HepG2 (cell line): Measurements from ENCODE around the gene TANGO6. TPM values are rescaled to one million over a fixed set of nuclear protein-coding genes. Genes with fewer than 3 reads are reported as not detected.
A peak's percentile ranks its signal among the peaks of the same experiment; 100 is the strongest.

Experiments
- AFF4 ChIP-seq: sonication (generic); formaldehyde crosslinking; IDR thresholded peaks from 2 replicates; pipeline ENCODE4 v1.4.0; 2020; ENCODE audit warnings: missing genetic modification reagents
- ARNT ChIP-seq: fragments of 450-650 bp; IDR thresholded peaks from 2 replicates; pipeline ENCODE4 v1.6.1; 2017
- ETV5 ChIP-seq: IDR thresholded peaks from 2 replicates; pipeline ENCODE4 v1.6.1; 2018; ENCODE audit warnings: missing biosample characterization, missing genetic modification reagents, inconsistent platforms, borderline replicate concordance
- EZH2 ChIP-seq: conservative IDR thresholded peaks from 2 replicates; pipeline ENCODE4 v1.6.1; 2012; ENCODE audit warnings: mild to moderate bottlenecking, low read depth, low read length, moderate library complexity
- FOXJ3 ChIP-seq: sonication (generic); formaldehyde crosslinking; IDR thresholded peaks from 2 replicates; pipeline ENCODE4 v1.4.0; 2020; ENCODE audit warnings: missing genetic modification reagents, mild to moderate bottlenecking, borderline replicate concordance
- JUND ChIP-seq: sonication (generic); formaldehyde crosslinking; IDR thresholded peaks from 2 replicates; pipeline ENCODE4 v1.8.0; 2022; ENCODE audit warnings: mild to moderate bottlenecking, missing genetic modification reagents
- RARG ChIP-seq: sonication (generic); formaldehyde crosslinking; IDR thresholded peaks from 2 replicates; pipeline ENCODE4 v1.4.0; 2020; ENCODE audit warnings: low read depth, mild to moderate bottlenecking, missing genetic modification reagents
- RCOR2 ChIP-seq: IDR thresholded peaks from 2 replicates; pipeline ENCODE4 v1.6.1; 2016; ENCODE audit warnings: missing biosample characterization, missing genetic modification reagents
- SALL2 ChIP-seq: sonication (generic); formaldehyde crosslinking; IDR thresholded peaks from 2 replicates; pipeline ENCODE4 v1.8.1; 2023; ENCODE audit warnings: mild to moderate bottlenecking, missing genetic modification reagents, inconsistent platforms
- SP5 ChIP-seq: IDR thresholded peaks from 2 replicates; pipeline ENCODE4 v1.6.1; 2016; ENCODE audit warnings: low read depth, borderline replicate concordance
- SRSF9 ChIP-seq: fragments of 200-400 bp; formaldehyde crosslinking; IDR thresholded peaks from 2 replicates; pipeline ENCODE4 v1.6.1; 2018; ENCODE audit warnings: borderline replicate concordance, mild to moderate bottlenecking, low read depth, low read length; ENCODE audit not compliant: insufficient read depth, poor library complexity, severe bottlenecking
- STAG1 ChIP-seq: sonication (generic); formaldehyde crosslinking; IDR thresholded peaks from 2 replicates; pipeline ENCODE4 v1.4.0; 2020; ENCODE audit warnings: missing genetic modification reagents
- THAP9 ChIP-seq: sonication (generic); formaldehyde crosslinking; IDR thresholded peaks from 2 replicates; pipeline ENCODE4; 2020; ENCODE audit warnings: missing genetic modification reagents, mild to moderate bottlenecking, borderline replicate concordance
- TRIM24 ChIP-seq: sonication (generic); formaldehyde crosslinking; IDR thresholded peaks from 2 replicates; pipeline ENCODE4 v1.8.0; 2022; ENCODE audit warnings: mild to moderate bottlenecking, missing genetic modification reagents
- U2AF1 ChIP-seq: fragments of 200-400 bp; formaldehyde crosslinking; optimal IDR thresholded peaks from 2 replicates; pipeline ENCODE3; 2017; ENCODE audit warnings: mild to moderate bottlenecking, low read depth, low read length
- ZBTB43 ChIP-seq: sonication (generic); formaldehyde crosslinking; conservative IDR thresholded peaks from 2 replicates; pipeline ENCODE4 v1.4.0; 2020; ENCODE audit warnings: missing genetic modification reagents
- ZNF230 ChIP-seq: sonication (generic); formaldehyde crosslinking; IDR thresholded peaks from 2 replicates; pipeline ENCODE4 v1.4.0; 2020; ENCODE audit warnings: mild to moderate bottlenecking, missing genetic modification reagents
- ZNF326 ChIP-seq: sonication (generic); formaldehyde crosslinking; IDR thresholded peaks from 2 replicates; pipeline ENCODE4 v1.4.0; 2020; ENCODE audit warnings: missing genetic modification reagents, borderline replicate concordance
- ZNF432 ChIP-seq: sonication (generic); formaldehyde crosslinking; IDR thresholded peaks from 2 replicates; pipeline ENCODE4 v1.5.0; 2020; ENCODE audit warnings: missing genetic modification reagents, mild to moderate bottlenecking, borderline replicate concordance
- ZNF580 ChIP-seq: IDR thresholded peaks from 2 replicates; pipeline ENCODE4 v1.6.1; 2016; ENCODE audit warnings: low read depth, borderline replicate concordance
- ZNF629 ChIP-seq: sonication (generic); formaldehyde crosslinking; conservative IDR thresholded peaks from 2 replicates; pipeline ENCODE4 v1.5.0; 2020; ENCODE audit warnings: missing genetic modification reagents
- ZNF724P ChIP-seq: sonication (generic); formaldehyde crosslinking; IDR thresholded peaks from 2 replicates; pipeline ENCODE4 v1.8.0; 2022; ENCODE audit warnings: missing genetic modification reagents, borderline replicate concordance
- polyA plus RNA-seq, 8 experiments: library from polyadenylated mRNA; depleted of rRNA in 3 of 8; stranded (reverse) in 7 of 8; unstranded in 1 of 8; fragments of >200 nt; fragmentation: Illumina TruSeq in 4 of 8; extraction: Trizol in 4 of 8; gene quantifications; 2 replicates each; pipeline versions ENCODE4 v1.2.1 to v1.2.3, GENCODE V29; 2011 to 2016; ENCODE audit warnings: low read depth in 4 of 8, missing spikeins in 1 of 8, mixed read lengths in 1 of 8; ENCODE audit not compliant: insufficient read depth in 1 of 8
- total RNA-seq, 5 experiments: library from RNA; depleted of rRNA; stranded (reverse); fragments of >200 nt; fragmentation: Illumina TruSeq; extraction: Trizol; gene quantifications; 2 replicates each; pipeline ENCODE4 v1.2.3, GENCODE V29; 2016; ENCODE audit warnings: low read depth in 1 of 5

Gene TANGO6
- total and polyA plus RNA-seq, 2 of the 13 experiments (the other 11 are each of a cell fraction or from before 2014, with no cell fraction given) = 7.2 to 13.3 TPM

- no peak for TF ChIP-seq THAP9 (CRISPR knock-in tag)
- no peak for TF ChIP-seq ZNF724P (CRISPR knock-in tag)
- no peak for TF ChIP-seq U2AF1
- TF ChIP-seq ZNF629 (CRISPR knock-in tag) = no peak
- TF ChIP-seq ZBTB43 (CRISPR knock-in tag) = peak; percentile 30; the same call in 1 of the 2 replicates
- peak; percentile 86; the same call in 1 of the 2 replicates for TF ChIP-seq ETV5 (CRISPR knock-in tag)
- peak; percentile 73; the same call in 1 of the 2 replicates for TF ChIP-seq TRIM24 (CRISPR knock-in tag)
- no peak for TF ChIP-seq RARG
- TF ChIP-seq SP5 (CRISPR knock-in tag) = peak; percentile 75
- TF ChIP-seq STAG1 = no peak
- no peak for TF ChIP-seq AFF4
- TF ChIP-seq JUND = no peak
- TF ChIP-seq ARNT = no peak
- no peak for TF ChIP-seq EZH2
- no peak for TF ChIP-seq FOXJ3 (CRISPR knock-in tag)
- TF ChIP-seq RCOR2 (CRISPR knock-in tag) = peak; percentile 87
- TF ChIP-seq ZNF580 (CRISPR knock-in tag) = no peak
- TF ChIP-seq ZNF326 (CRISPR knock-in tag) = no peak
- TF ChIP-seq ZNF432 = no peak
- TF ChIP-seq SRSF9 = no peak
- 0 out of 2 replicates have a peak, but pooled peaks have one; percentile 12 for TF ChIP-seq SALL2
- no peak for TF ChIP-seq ZNF230 (CRISPR knock-in tag)
These were observed 196.1 kb downstream of the TANGO6 start (continued) for GRCh38 chr16:69039333-69039941.
